Gastrocnemius medialis (tissue), 4 donors: Measurements from ENCODE around the gene BBS5.

ENCODE experiments used
- CTCF ChIP-seq, 5 experiments: fragments of 450-650 bp in 3 of 5; fragments of 200-600 bp in 2 of 5; sonication (generic) in 2 of 5; IDR thresholded peaks in 4 of 5; conservative IDR thresholded peaks in 1 of 5; 1 replicate in 4 of 5; 2 replicates in 1 of 5; pipeline ENCODE4 v1.5.1; 2016 to 2019; ENCODE audit warnings: antibody characterized with exemption in 5 of 5, mild to moderate bottlenecking in 3 of 5, moderate library complexity in 3 of 5
- POLR2A ChIP-seq, 2 donors: fragments of 450-650 bp; IDR thresholded peaks; one replicate each; pipeline ENCODE4 v1.6.1; 2017; ENCODE audit warnings: antibody characterized with exemption in 2 of 2, mild to moderate bottlenecking in 2 of 2, moderate library complexity in 2 of 2

DNA sequence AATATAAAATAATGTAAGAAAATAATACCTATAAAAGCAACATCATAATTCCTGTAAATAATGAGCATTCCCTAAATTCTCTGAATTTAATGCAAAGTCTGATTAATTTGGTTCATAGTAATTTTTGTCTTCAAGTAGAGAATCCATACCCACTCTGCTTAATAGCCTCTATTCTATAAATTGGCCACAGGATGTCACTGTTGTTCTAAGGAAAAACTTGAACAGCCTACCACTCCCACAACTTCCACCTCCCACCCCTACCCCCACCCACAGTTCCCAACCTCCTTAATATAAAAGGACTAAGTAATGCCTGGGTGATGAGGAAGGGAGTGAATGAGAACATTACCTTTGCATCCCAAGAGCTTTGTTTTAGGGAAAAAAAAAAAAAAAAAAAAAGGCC, 27.2 kb upstream of the BBS5 start:
- no peak for TF ChIP-seq POLR2A (IDR thresholded peaks at IDR 0.05)
- TF ChIP-seq CTCF (IDR thresholded peaks at IDR 0.05 in 4 of 5, conservative IDR thresholded peaks at IDR 0.05 in 1 of 5): peak in 4 of 5 experiments; percentile 31 to 55 (median 50)
